Pancreas (tissue), 10 donors: Measurements from ENCODE around the gene PREP. TPM values are rescaled to one million over a fixed set of nuclear protein-coding genes. Genes with fewer than 3 reads are reported as not detected.
A peak's percentile ranks its signal among the peaks of the same experiment; 100 is the strongest.

ENCODE experiments used
- ATAC-seq, 4 donors: fragments of 200-7000 bp; cut with Tn5 transposase; one replicate each; pipeline versions ENCODE4 v1.8.0 to v1.9.1; 2020; ENCODE audit warnings: mild to moderate bottlenecking in 4 of 4, moderate library complexity in 4 of 4
- DNase-seq, 6 donors: peaks; one replicate each; pipeline ENCODE4 v3.0.0-alpha.2; 2020
- FAIRE-seq: peaks from 2 replicates; lab custom pipeline; 2012; peaks lifted over from hg19 to GRCh38; lab: Jason Lieb, UNC
- H3K27ac ChIP-seq, 4 donors: fragments of 200-600 bp; sonication (generic); 1 replicate in 3 of 4; 2 replicates in 1 of 4; pipeline versions ENCODE4 v1.5.0 to v1.8.0; 2020
- H3K27me3 ChIP-seq, 4 donors: fragments of 200-600 bp; one replicate each; pipeline ENCODE4 v1.8.0; 2021
- H3K36me3 ChIP-seq, 3 donors: fragments of 200-600 bp; sonication (generic) in 1 of 3; one replicate each; pipeline versions ENCODE4 v1.5.0 to v1.8.0; 2020 to 2021
- H3K4me1 ChIP-seq, 3 donors: fragments of 200-600 bp; one replicate each; pipeline ENCODE4 v1.8.0; 2021
- H3K4me3 ChIP-seq, 4 donors: fragments of 200-600 bp; sonication (generic) in 2 of 4; one replicate each; pipeline versions ENCODE4 v1.5.0 to v1.8.0; 2020 to 2021
- H3K9me3 ChIP-seq, 4 donors: fragments of 200-600 bp; one replicate each; pipeline ENCODE4 v1.8.0; 2021
- CTCF ChIP-seq, 4 donors: fragments of 200-600 bp; sonication (generic) in 3 of 4; IDR thresholded peaks; one replicate each; pipeline versions ENCODE4 v1.5.0 to v1.8.0; 2021; ENCODE audit warnings: antibody characterized with exemption in 4 of 4
- WGBS, 2 donors: extraction: QIAGEN DNeasy Blood & Tissue Kit; methylation state at CpG; one replicate each; pipeline ENCODE4 v1.1.7; 2013; 5-methylcytosine and 5-hydroxymethylcytosine counted together
- intact Hi-C, 3 donors: fragments of 100-400 bp; cut with DNase I; formaldehyde crosslinking; loops; one replicate each; pipeline versions ENCODE4 v1.11.1 to v1.14.2; 2022
- polyA plus RNA-seq, 2 donors: library from polyadenylated mRNA; stranded (reverse); fragments of 200-250 nt; gene quantifications; one replicate each; pipeline ENCODE4 v1.2.3, GENCODE V29; 2013
- total RNA-seq, 6 donors: library from RNA; stranded (reverse); fragmentation: NEBNext Ultra II Directional in 4 of 6; extraction: Animal tissue kit (Norgen Biotek cat#: 25700) in 4 of 6; gene quantifications; one replicate each; pipeline versions ENCODE4 v1.2.1 to v1.2.4, GENCODE V29; 2021 to 2023
- donor health status: healthy with polysubstance abuse.
- donor health status: DM: no; HTN: no; CAD: no; lungs with moderate emphysema.
- donor health status: DM: no; HTN: no; CAD: no.
- donor health status: control.
- donor health status: control.
- donor health status: Bipolar disorder and iron deficiency.
- donor health status: DM: yes; HTN: yes; CAD: no.
- donor health status: DM: no; HTN: no; CAD: no.
- donor health status: DM: no; HTN: no; CAD: no.
- donor health status: DM: yes; HTN: yes; CAD: no.

The PREP gene
- total and polyA plus RNA-seq, 8 donors, result 7.6 to 16.5 (median 11.5) TPM

- 69 to 98% methylated on average over 2 of the region's 2 CpGs for WGBS, 2 donors
- no peak for ATAC-seq
- TF ChIP-seq CTCF (IDR thresholded peaks at IDR 0.05), result no peak
- Histone ChIP-seq H3K27me3 (no peaks in the 10 kb centered on the region), H3K27ac (no peak overlapping the region), H3K9me3 (no peaks in the 10 kb centered on the region), H3K4me3 (no peak overlapping the region), H3K4me1 (no peaks in the 10 kb centered on the region), H3K36me3 (no peaks in the 10 kb centered on the region)
- DNase-seq, result no peak
- intact Hi-C loops, result no loop called here
- FAIRE-seq, result no peak
Observed at GRCh38 chr6:105294129-105294528, 108.8 kb downstream of the PREP start.

- H3K9me3 ChIP-seq, result no peaks in the 10 kb centered on the region
- 95 to 96% methylated on average over 4 of the region's 4 CpGs for WGBS, 2 donors
- no peaks in the 10 kb centered on the region for H3K27me3 ChIP-seq
- DNase-seq (no peak), ATAC-seq (no peak), FAIRE-seq (no peak)
- intact Hi-C loops, result no loop called here
- no peaks in the 10 kb centered on the region for H3K4me1 ChIP-seq
- H3K27ac ChIP-seq, result no peak overlapping the region
- H3K4me3 ChIP-seq, result no peak overlapping the region
- no peaks in the 10 kb centered on the region for H3K36me3 ChIP-seq
- TF ChIP-seq CTCF (IDR thresholded peaks at IDR 0.05), result no peak
Observed at GRCh38 chr6:105292689-105293339, 110.1 kb downstream of the PREP start.

GRCh38 chr6:105291525-105291924 lies 111.4 kb downstream of the PREP start:
- FAIRE-seq (no peak), ATAC-seq (peak in 1 of 4 donors; percentile 24), DNase-seq (no peak)
- Histone ChIP-seq H3K4me1 (no peaks in the 10 kb centered on the region), H3K9me3 (no peaks in the 10 kb centered on the region), H3K27ac (no peak overlapping the region), H3K27me3 (no peaks in the 10 kb centered on the region), H3K4me3 (no peak overlapping the region), H3K36me3 (no peaks in the 10 kb centered on the region)
- no peak for TF ChIP-seq CTCF (IDR thresholded peaks at IDR 0.05)
- intact Hi-C loops, result no loop called here
- 81 to 95% methylated on average over 1 of the region's 1 CpG for WGBS, 2 donors

GRCh38 chr6:105282631-105283585 lies 120.0 kb downstream of the PREP start:
- intact Hi-C loops, result no loop called here
- H3K27ac ChIP-seq, result no peak overlapping the region
- no peak for FAIRE-seq
- peak in 1 of 6 donors; percentile 30 for DNase-seq
- H3K4me3 ChIP-seq, result no peak overlapping the region
- H3K9me3 ChIP-seq, result no peaks in the 10 kb centered on the region
- no peaks in the 10 kb centered on the region for H3K27me3 ChIP-seq
- ATAC-seq, result no peak
- WGBS, 2 donors, result 78 to 89% methylated on average over 18 of the region's 18 CpGs
- H3K4me1 ChIP-seq, result no peaks in the 10 kb centered on the region
- no peak for TF ChIP-seq CTCF (IDR thresholded peaks at IDR 0.05)
- H3K36me3 ChIP-seq, result peaks cover 0 to 29% (median 5%) of the 10 kb centered on the region in 3 donors
